Measurements from ENCODE around the gene OR2A42. TPM values are rescaled to one million over a fixed set of nuclear protein-coding genes. Genes with fewer than 3 reads are reported as not detected.
"Not testable (repeated sequence)": the region's sequence is repeated elsewhere in the genome, so short reads cannot be mapped to it uniquely, and the experiment has no call there.

The OR2A42 gene
- total RNA-seq, 1 donor from 2014 or later = not detected

DNA sequence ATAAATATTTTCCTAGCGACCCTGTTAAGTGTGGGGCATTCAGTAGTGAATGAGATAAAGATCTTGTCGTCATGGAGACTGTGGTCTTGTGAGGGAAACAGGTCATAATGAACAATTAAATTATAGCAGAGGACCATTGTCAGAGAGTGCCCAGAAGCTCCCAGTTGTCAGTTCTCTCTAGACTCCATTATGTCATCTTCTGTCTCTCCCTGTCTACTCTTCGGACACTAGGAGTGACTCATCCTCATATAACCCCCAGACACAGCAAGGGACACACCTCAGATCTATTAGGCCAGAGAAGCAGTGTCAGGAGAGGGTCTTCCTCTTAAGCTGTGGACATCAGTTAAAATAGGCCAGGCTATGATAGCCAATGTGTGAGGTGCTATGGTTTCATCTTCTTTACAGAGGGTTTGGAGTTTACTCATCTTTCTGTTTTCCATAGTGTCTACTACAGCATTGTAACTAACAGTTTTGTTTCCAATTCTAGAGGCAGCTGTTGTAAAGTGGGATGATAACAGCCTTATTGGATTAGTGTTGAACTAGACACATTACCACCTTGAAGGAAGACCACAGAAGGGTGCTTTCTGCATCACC is 50.7 kb downstream of the OR2A42 start:
- not testable (repeated sequence) for H3K9me3 Mint-ChIP-seq (ENCODE audit: unreplicated experiment); H3K4me3 ChIP-seq (ENCODE audit: insufficient read depth, low read depth, low read length); H3K4me1 ChIP-seq (ENCODE audit: insufficient read depth, low read length); H4K20me1 ChIP-seq (ENCODE audit: insufficient read depth, low read length); H3K79me2 ChIP-seq (ENCODE audit: insufficient read depth, low read length); H3K36me3 ChIP-seq (ENCODE audit: insufficient read depth, low read length); H3K27ac ChIP-seq (ENCODE audit: low read depth, low read length); H3K4me1 Mint-ChIP-seq (ENCODE audit: low read depth, unreplicated experiment); H3K36me3 Mint-ChIP-seq (ENCODE audit: low read depth, unreplicated experiment); H3K4me2 ChIP-seq (ENCODE audit: low read length); H3K9ac ChIP-seq (ENCODE audit: low read length); DNase-seq (ENCODE audit: low read depth); FAIRE-seq; H3K4me3 Mint-ChIP-seq (ENCODE audit: unreplicated experiment); H3K27ac Mint-ChIP-seq (ENCODE audit: unreplicated experiment); H2AFZ ChIP-seq (ENCODE audit: low read depth, low read length); H3K27me3 Mint-ChIP-seq (ENCODE audit: low read depth, unreplicated experiment); H3K27me3 ChIP-seq (ENCODE audit: insufficient read depth, low read length); H3K9me3 ChIP-seq (ENCODE audit: insufficient read depth, low read depth, low read length)

DNA sequence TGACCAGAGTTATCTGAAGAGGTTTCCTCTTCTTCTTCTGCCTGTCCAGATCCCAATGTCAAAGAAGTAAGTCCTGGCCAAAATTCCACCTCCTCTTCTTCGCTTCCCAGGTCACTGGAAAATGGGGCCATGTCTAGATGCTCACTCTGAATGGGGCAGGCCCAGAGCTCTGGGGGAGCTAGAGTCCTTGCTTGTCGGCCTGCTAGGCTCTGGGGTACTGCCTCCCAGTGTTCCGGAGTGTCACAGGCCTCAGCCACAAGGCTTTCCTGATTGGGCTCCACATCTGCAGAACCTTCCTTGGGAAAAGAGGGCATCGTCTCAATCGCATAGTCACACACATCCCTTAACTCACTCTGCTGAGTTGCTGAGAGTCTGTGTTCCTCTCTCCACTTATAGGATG is 51.6 kb downstream of the OR2A42 start:
- H3K79me2 ChIP-seq (ENCODE audit: insufficient read depth, low read length); H3K27me3 ChIP-seq (ENCODE audit: insufficient read depth, low read length); H3K36me3 ChIP-seq (ENCODE audit: insufficient read depth, low read length); H4K20me1 ChIP-seq (ENCODE audit: insufficient read depth, low read length); H3K4me2 ChIP-seq (ENCODE audit: low read length); H3K9me3 Mint-ChIP-seq (ENCODE audit: unreplicated experiment); H2AFZ ChIP-seq (ENCODE audit: low read depth, low read length); H3K4me3 ChIP-seq (ENCODE audit: insufficient read depth, low read depth, low read length); H3K27me3 Mint-ChIP-seq (ENCODE audit: low read depth, unreplicated experiment); H3K4me1 Mint-ChIP-seq (ENCODE audit: low read depth, unreplicated experiment); H3K36me3 Mint-ChIP-seq (ENCODE audit: low read depth, unreplicated experiment); FAIRE-seq; H3K4me3 Mint-ChIP-seq (ENCODE audit: unreplicated experiment); H3K27ac ChIP-seq (ENCODE audit: low read depth, low read length); DNase-seq (ENCODE audit: low read depth); H3K4me1 ChIP-seq (ENCODE audit: insufficient read depth, low read length); H3K9me3 ChIP-seq (ENCODE audit: insufficient read depth, low read depth, low read length); H3K27ac Mint-ChIP-seq (ENCODE audit: unreplicated experiment); H3K9ac ChIP-seq (ENCODE audit: low read length): not testable (repeated sequence)

DNA sequence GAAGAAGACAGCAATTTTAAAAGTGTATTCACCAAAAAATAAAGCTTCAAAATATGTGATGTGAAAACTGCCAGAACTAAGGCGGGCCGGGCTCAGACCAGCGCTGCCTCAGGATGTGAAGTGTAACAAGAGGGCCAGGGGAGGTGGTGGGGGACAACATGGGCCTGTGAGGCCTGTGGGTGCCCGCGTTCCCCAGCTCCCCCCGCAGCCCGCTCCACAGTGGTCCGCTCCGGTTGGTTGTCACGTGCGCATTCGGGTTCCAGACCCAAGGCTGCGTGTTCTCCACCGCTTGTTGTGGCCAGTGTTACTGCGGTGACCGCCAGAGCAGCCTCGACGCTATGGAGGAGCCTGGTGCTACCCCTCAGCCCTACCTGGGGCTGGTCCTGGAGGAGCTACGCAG is 56.2 kb downstream of the OR2A42 start, which contains the start of gene CTAGE4:
CTAGE4 (plus strand) TSS at position 301 of the 400 bp plus-strand sequence; CDS start at position 339, 38 bp downstream.
- H3K9ac ChIP-seq (ENCODE audit: low read length); H2AFZ ChIP-seq (ENCODE audit: low read depth, low read length); H3K36me3 Mint-ChIP-seq (ENCODE audit: low read depth, unreplicated experiment); H3K27ac ChIP-seq (ENCODE audit: low read depth, low read length); H3K4me3 Mint-ChIP-seq (ENCODE audit: unreplicated experiment); H3K4me3 ChIP-seq (ENCODE audit: insufficient read depth, low read depth, low read length); H3K9me3 ChIP-seq (ENCODE audit: insufficient read depth, low read depth, low read length); H3K27ac Mint-ChIP-seq (ENCODE audit: unreplicated experiment); H3K4me1 ChIP-seq (ENCODE audit: insufficient read depth, low read length); DNase-seq (ENCODE audit: low read depth); FAIRE-seq; H3K9me3 Mint-ChIP-seq (ENCODE audit: unreplicated experiment); H3K27me3 Mint-ChIP-seq (ENCODE audit: low read depth, unreplicated experiment); H3K36me3 ChIP-seq (ENCODE audit: insufficient read depth, low read length); H4K20me1 ChIP-seq (ENCODE audit: insufficient read depth, low read length); H3K79me2 ChIP-seq (ENCODE audit: insufficient read depth, low read length); H3K27me3 ChIP-seq (ENCODE audit: insufficient read depth, low read length); H3K4me2 ChIP-seq (ENCODE audit: low read length); H3K4me1 Mint-ChIP-seq (ENCODE audit: low read depth, unreplicated experiment): not testable (repeated sequence)

DNA sequence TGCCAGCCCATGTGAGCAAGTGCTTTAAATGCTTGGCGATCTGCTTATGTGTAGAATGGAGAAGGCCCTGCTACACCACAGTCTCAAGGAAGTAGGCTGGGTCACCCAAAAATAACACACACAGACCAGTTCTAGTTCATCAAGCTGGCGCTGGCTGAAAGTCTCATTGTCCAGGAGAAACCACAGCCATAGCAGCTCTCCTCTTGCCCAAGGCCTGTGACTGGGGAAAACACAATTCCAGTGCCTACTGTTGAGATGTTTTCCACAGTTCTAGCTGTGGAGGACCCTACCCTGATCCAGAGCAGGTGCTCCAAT is 60.3 kb downstream of the OR2A42 start:
- FAIRE-seq; H3K27ac ChIP-seq (ENCODE audit: low read depth, low read length); H3K27ac Mint-ChIP-seq (ENCODE audit: unreplicated experiment); H4K20me1 ChIP-seq (ENCODE audit: insufficient read depth, low read length); H3K4me1 Mint-ChIP-seq (ENCODE audit: low read depth, unreplicated experiment); H3K9me3 Mint-ChIP-seq (ENCODE audit: unreplicated experiment); DNase-seq (ENCODE audit: low read depth); H3K27me3 Mint-ChIP-seq (ENCODE audit: low read depth, unreplicated experiment); H3K4me1 ChIP-seq (ENCODE audit: insufficient read depth, low read length); H3K9me3 ChIP-seq (ENCODE audit: insufficient read depth, low read depth, low read length); H3K9ac ChIP-seq (ENCODE audit: low read length); H3K36me3 ChIP-seq (ENCODE audit: insufficient read depth, low read length); H3K4me3 Mint-ChIP-seq (ENCODE audit: unreplicated experiment); H3K36me3 Mint-ChIP-seq (ENCODE audit: low read depth, unreplicated experiment); H3K4me3 ChIP-seq (ENCODE audit: insufficient read depth, low read depth, low read length); H2AFZ ChIP-seq (ENCODE audit: low read depth, low read length); H3K4me2 ChIP-seq (ENCODE audit: low read length); H3K27me3 ChIP-seq (ENCODE audit: insufficient read depth, low read length); H3K79me2 ChIP-seq (ENCODE audit: insufficient read depth, low read length): not testable (repeated sequence)

DNA sequence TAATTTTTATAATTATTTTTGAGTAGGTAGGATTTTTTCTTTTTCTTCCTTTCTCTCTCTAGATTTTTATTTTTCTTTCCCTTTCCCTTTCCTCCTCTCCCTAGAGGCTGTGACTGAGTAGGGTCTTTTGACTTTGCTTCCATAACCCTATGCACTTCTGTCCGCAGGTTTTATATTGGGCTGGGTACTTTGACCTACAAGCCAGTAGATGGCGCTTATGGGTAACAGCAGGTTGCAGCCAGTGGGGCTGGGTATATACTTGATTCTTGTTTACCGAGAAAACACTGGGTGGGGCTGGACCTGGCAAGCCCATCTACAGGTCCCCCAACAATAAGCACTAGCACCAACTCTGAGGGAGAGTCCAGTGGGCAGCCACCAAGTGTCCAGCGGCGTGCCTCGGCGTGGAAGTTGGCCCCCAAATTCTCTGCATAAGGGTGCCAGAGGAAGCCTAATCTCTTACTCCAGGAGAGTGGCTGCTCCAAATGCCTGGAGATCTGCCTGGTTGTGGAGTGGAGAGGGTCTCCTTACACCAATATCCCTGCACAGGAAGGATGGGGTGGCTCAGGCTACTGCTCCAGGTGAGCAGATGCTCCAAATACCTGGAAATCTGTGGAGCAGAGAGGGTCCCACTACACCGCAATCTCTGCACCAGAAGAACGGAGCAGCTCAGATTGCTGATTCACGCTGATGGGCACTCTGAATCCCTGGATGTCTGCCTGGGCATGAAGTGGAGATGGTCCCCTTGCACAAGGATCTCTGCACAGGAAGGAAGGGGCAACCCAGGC is 60.8 kb downstream of the OR2A42 start:
- H3K9ac ChIP-seq (ENCODE audit: low read length); H3K4me1 ChIP-seq (ENCODE audit: insufficient read depth, low read length); FAIRE-seq; H3K27me3 ChIP-seq (ENCODE audit: insufficient read depth, low read length); H4K20me1 ChIP-seq (ENCODE audit: insufficient read depth, low read length); H3K4me3 ChIP-seq (ENCODE audit: insufficient read depth, low read depth, low read length); H3K4me3 Mint-ChIP-seq (ENCODE audit: unreplicated experiment); H3K27ac Mint-ChIP-seq (ENCODE audit: unreplicated experiment); H3K9me3 Mint-ChIP-seq (ENCODE audit: unreplicated experiment); H3K27ac ChIP-seq (ENCODE audit: low read depth, low read length); DNase-seq (ENCODE audit: low read depth); H3K4me2 ChIP-seq (ENCODE audit: low read length); H2AFZ ChIP-seq (ENCODE audit: low read depth, low read length); H3K79me2 ChIP-seq (ENCODE audit: insufficient read depth, low read length); H3K36me3 Mint-ChIP-seq (ENCODE audit: low read depth, unreplicated experiment); H3K36me3 ChIP-seq (ENCODE audit: insufficient read depth, low read length); H3K9me3 ChIP-seq (ENCODE audit: insufficient read depth, low read depth, low read length); H3K4me1 Mint-ChIP-seq (ENCODE audit: low read depth, unreplicated experiment); H3K27me3 Mint-ChIP-seq (ENCODE audit: low read depth, unreplicated experiment): not testable (repeated sequence)

Measured in astrocyte (in vitro differentiated cells and primary cell).